MCF 10A (cell line): Measurements from ENCODE around the gene HPSE2. TPM values are rescaled to one million over a fixed set of nuclear protein-coding genes. Genes with fewer than 3 reads are reported as not detected.

ENCODE experiments used
- BruUV-seq: library from RNA; stranded (reverse); fragments of 400-500 nt; replicated peaks from 2 replicates; lab custom pipeline; 2021; lab: Mats Ljungman, UMichigan
- CTCF ChIA-PET: fragments of 300-600 bp; sonication (Branson Sonifier 250); formaldehyde crosslinking; extraction: SDS; loops from one replicate; lab custom pipeline; 2021; ENCODE audit warnings: antibody characterized with exemption, inconsistent platforms; lab: Yijun Ruan, JAX
- POLR2A ChIA-PET: fragments of 300-600, 350-650 bp; sonication (Branson Sonifier 250); formaldehyde crosslinking; extraction: SDS; loops from one replicate; lab custom pipeline; 2020; ENCODE audit warnings: antibody characterized with exemption, inconsistent platforms; lab: Yijun Ruan, JAX
- DNase-seq: peaks from one replicate; pipeline ENCODE4 v3.0.0-alpha.2; 2018; ENCODE audit not compliant: unreplicated experiment
- H3K27ac Mint-ChIP-seq: one replicate; pipeline ENCODE4 v1.8.0; 2022; ENCODE audit warnings: mild to moderate bottlenecking, low read depth, mixed read lengths; ENCODE audit not compliant: unreplicated experiment
- H3K27me3 Mint-ChIP-seq: one replicate; pipeline ENCODE4 v1.8.0; 2022; ENCODE audit warnings: mixed read lengths; ENCODE audit not compliant: insufficient read depth, unreplicated experiment
- H3K36me3 Mint-ChIP-seq: one replicate; pipeline ENCODE4 v1.8.0; 2022; ENCODE audit warnings: mild to moderate bottlenecking, moderate library complexity, mixed read lengths; ENCODE audit not compliant: insufficient read depth, unreplicated experiment
- H3K4me1 Mint-ChIP-seq: one replicate; pipeline ENCODE4 v1.8.0; 2022; ENCODE audit warnings: mixed read lengths; ENCODE audit not compliant: insufficient read depth, unreplicated experiment
- H3K4me3 Mint-ChIP-seq: one replicate; pipeline ENCODE4 v1.8.0; 2022; ENCODE audit warnings: mild to moderate bottlenecking, moderate library complexity, mixed read lengths; ENCODE audit not compliant: unreplicated experiment
- H3K9me3 Mint-ChIP-seq: one replicate; pipeline ENCODE4 v1.8.0; 2022; ENCODE audit warnings: mixed read lengths; ENCODE audit not compliant: unreplicated experiment
- CTCF ChIP-seq: fragments of 200-600 bp; IDR thresholded peaks from one replicate; pipeline ENCODE4 v1.8.0; 2022; ENCODE audit warnings: antibody characterized with exemption, mild to moderate bottlenecking; ENCODE audit not compliant: unreplicated experiment
- intact Hi-C: fragments of 100-400 bp; cut with micrococcal nuclease; formaldehyde crosslinking; loops from 2 replicates; pipeline ENCODE4 v1.14.1; 2022
- total RNA-seq: library from RNA; stranded (reverse); gene quantifications from 2 replicates; pipeline ENCODE4 v1.2.3, GENCODE V29; 2022

The HPSE2 gene
- total RNA-seq, 1 experiment from 2014 or later = not detected

GRCh38 chr10:98929709-98930108 is 305.9 kb downstream of the HPSE2 start:
- POLR2A ChIA-PET = no interaction called here
- CTCF ChIA-PET = no interaction called here
- Mint-ChIP-seq H3K27me3 (no peaks in the 10 kb centered on the region), H3K36me3 (no peaks in the 10 kb centered on the region), H3K4me1 (no peaks in the 10 kb centered on the region), H3K27ac (no peak overlapping the region), H3K4me3 (no peak overlapping the region), H3K9me3 (peaks cover 18% of the 10 kb centered on the region)
- intact Hi-C loops = no loop called here
- DNase-seq = no peak
- BruUV-seq = no TSS peak
- no peak for TF ChIP-seq CTCF

DNA sequence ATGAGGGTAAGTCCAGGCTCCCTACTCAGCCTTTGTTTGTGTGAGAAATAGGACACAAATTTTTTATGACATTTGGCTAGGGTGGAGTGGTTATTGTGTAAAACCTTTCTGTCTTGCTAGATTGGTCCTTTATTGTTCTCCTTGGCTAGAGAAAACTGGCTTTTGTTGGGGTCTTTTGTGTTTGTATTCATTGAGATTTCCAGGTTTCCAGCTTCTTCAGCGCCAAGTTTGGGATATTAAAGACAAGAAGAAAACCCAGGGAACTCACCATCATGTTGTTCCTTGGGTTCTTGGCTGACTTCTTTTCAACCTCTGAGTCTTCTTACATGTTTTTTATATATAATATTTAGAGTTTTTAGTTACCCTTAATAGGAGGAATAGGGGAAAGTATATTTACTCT is 310.0 kb downstream of the HPSE2 start:
- TF ChIP-seq CTCF = no peak
- Mint-ChIP-seq H3K4me1 (no peaks in the 10 kb centered on the region), H3K27ac (no peak overlapping the region), H3K9me3 (no peaks in the 10 kb centered on the region), H3K27me3 (no peaks in the 10 kb centered on the region), H3K4me3 (no peak overlapping the region), H3K36me3 (no peaks in the 10 kb centered on the region)
- POLR2A ChIA-PET = no interaction called here
- no TSS peak for BruUV-seq
- CTCF ChIA-PET = interaction anchor here (0.6 kb wide), 1 partner anchor 18 kb away, joined by 3 read pairs; no protein-coding TSS in a partner anchor
- no peak for DNase-seq
- intact Hi-C loops = no loop called here

- Mint-ChIP-seq H3K27ac (no peak overlapping the region), H3K4me3 (no peak overlapping the region), H3K36me3 (no peaks in the 10 kb centered on the region), H3K27me3 (no peaks in the 10 kb centered on the region), H3K4me1 (no peaks in the 10 kb centered on the region), H3K9me3 (no peaks in the 10 kb centered on the region)
- intact Hi-C loops = no loop called here
- DNase-seq = no peak
- ChIA-PET CTCF (no interaction called here), POLR2A (interaction anchor here (0.6 kb wide), 1 partner anchor 302 kb away, joined by 3 read pairs; no protein-coding TSS in a partner anchor)
- BruUV-seq = no TSS peak
- TF ChIP-seq CTCF = no peak
These were observed 311.1 kb downstream of the HPSE2 start for GRCh38 chr10:98924526-98924925.

- H3K27ac Mint-ChIP-seq = no peak overlapping the region
- ChIA-PET POLR2A (no interaction called here), CTCF (no interaction called here)
- no peaks in the 10 kb centered on the region for H3K4me1 Mint-ChIP-seq
- no peak overlapping the region for H3K4me3 Mint-ChIP-seq
- H3K36me3 Mint-ChIP-seq = no peaks in the 10 kb centered on the region
- no peak for TF ChIP-seq CTCF
- DNase-seq = no peak
- no peaks in the 10 kb centered on the region for H3K9me3 Mint-ChIP-seq
- intact Hi-C loops = no loop called here
- H3K27me3 Mint-ChIP-seq = no peaks in the 10 kb centered on the region
- no TSS peak for BruUV-seq
These were observed 314.3 kb downstream of the HPSE2 start for GRCh38 chr10:98921316-98921715.
